Activated CD4-positive, alpha-beta T cell treated with anti-CD3 and anti-CD28 coated beads, Interleukin-2, amount 10 ng/mL, durations not matched to agents 7 days and 5 days (primary cell): Measurements from ENCODE around the gene PGBD5. TPM values are rescaled to one million over a fixed set of nuclear protein-coding genes. Genes with fewer than 3 reads are reported as not detected.

Experiments used
- CTCF ChIA-PET: fragments of 350-600 bp; sonication (Branson Sonifier 250); formaldehyde crosslinking; loops from one replicate; lab custom pipeline; 2021; ENCODE audit warnings: antibody characterized with exemption; lab: Charles Lee
- POLR2A ChIA-PET: fragments of 350-600 bp; sonication (Branson Sonifier 250); formaldehyde crosslinking; loops from one replicate; lab custom pipeline; 2021; ENCODE audit warnings: antibody characterized with exemption; lab: Charles Lee
- DNase-seq: peaks from one replicate; pipeline ENCODE4 v3.0.0-alpha.2; 2020
- H3K27ac Mint-ChIP-seq: one replicate; pipeline ENCODE4 v1.8.0; 2021; ENCODE audit warnings: mild to moderate bottlenecking, moderate library complexity, mixed read lengths
- H3K27me3 Mint-ChIP-seq: one replicate; pipeline ENCODE4 v1.8.0; 2021; ENCODE audit warnings: mixed read lengths
- H3K36me3 Mint-ChIP-seq: one replicate; pipeline ENCODE4 v1.8.0; 2021; ENCODE audit warnings: low read depth, mixed read lengths
- H3K4me1 Mint-ChIP-seq: one replicate; pipeline ENCODE4 v1.8.0; 2021; ENCODE audit warnings: mixed read lengths
- H3K4me3 Mint-ChIP-seq: one replicate; pipeline ENCODE4 v1.8.0; 2021; ENCODE audit warnings: mild to moderate bottlenecking, moderate library complexity, mixed read lengths
- H3K9me3 Mint-ChIP-seq: one replicate; pipeline ENCODE4 v1.8.0; 2021; ENCODE audit warnings: mixed read lengths
- total RNA-seq, 2 experiments: library from RNA; stranded (reverse); gene quantifications; one replicate each; pipeline ENCODE4 v1.2.3, GENCODE V29; 2021

PGBD5 gene
- total RNA-seq, 2 experiments from 2014 or later = not detected

- Mint-ChIP-seq H3K36me3 (no peaks in the 10 kb centered on the region), H3K27me3 (no peaks in the 10 kb centered on the region), H3K4me3 (no peak overlapping the region), H3K9me3 (no peaks in the 10 kb centered on the region), H3K27ac (no peak overlapping the region), H3K4me1 (no peaks in the 10 kb centered on the region)
- ChIA-PET POLR2A (no interaction called here), CTCF (no interaction called here)
- DNase-seq = no peak
Measured at GRCh38 chr1:230387876-230388275, 38.3 kb downstream of the PGBD5 start.

- H3K4me1 Mint-ChIP-seq = no peaks in the 10 kb centered on the region
- no peak overlapping the region for H3K4me3 Mint-ChIP-seq
- ChIA-PET CTCF (no interaction called here), POLR2A (no interaction called here)
- DNase-seq = no peak
- H3K27me3 Mint-ChIP-seq = no peaks in the 10 kb centered on the region
- H3K27ac Mint-ChIP-seq = no peak overlapping the region
- no peaks in the 10 kb centered on the region for H3K9me3 Mint-ChIP-seq
- H3K36me3 Mint-ChIP-seq = no peaks in the 10 kb centered on the region
Measured at GRCh38 chr1:230387296-230387695, 38.8 kb downstream of the PGBD5 start.

- Mint-ChIP-seq H3K4me3 (no peak overlapping the region), H3K27me3 (no peaks in the 10 kb centered on the region), H3K4me1 (no peaks in the 10 kb centered on the region), H3K9me3 (no peaks in the 10 kb centered on the region), H3K36me3 (no peaks in the 10 kb centered on the region), H3K27ac (no peak overlapping the region)
- no peak for DNase-seq
- CTCF ChIA-PET = no interaction called here
- POLR2A ChIA-PET = no interaction called here
Measured at GRCh38 chr1:230386637-230387262, 39.4 kb downstream of the PGBD5 start.

- CTCF ChIA-PET = no interaction called here
- H3K9me3 Mint-ChIP-seq = no peaks in the 10 kb centered on the region
- POLR2A ChIA-PET = no interaction called here
- no peaks in the 10 kb centered on the region for H3K4me1 Mint-ChIP-seq
- DNase-seq = no peak
- H3K27ac Mint-ChIP-seq = no peak overlapping the region
- no peak overlapping the region for H3K4me3 Mint-ChIP-seq
- H3K27me3 Mint-ChIP-seq = peaks cover 2% of the 10 kb centered on the region
- H3K36me3 Mint-ChIP-seq = no peaks in the 10 kb centered on the region
Measured at GRCh38 chr1:230385930-230386329, 40.2 kb downstream of the PGBD5 start.

- ChIA-PET CTCF (no interaction called here), POLR2A (no interaction called here)
- Mint-ChIP-seq H3K9me3 (no peaks in the 10 kb centered on the region), H3K27ac (no peak overlapping the region), H3K4me1 (no peaks in the 10 kb centered on the region), H3K4me3 (no peak overlapping the region), H3K27me3 (peaks cover 2% of the 10 kb centered on the region), H3K36me3 (no peaks in the 10 kb centered on the region)
- no peak for DNase-seq
Measured at GRCh38 chr1:230385158-230385450, 41.0 kb downstream of the PGBD5 start.

- ChIA-PET POLR2A (no interaction called here), CTCF (no interaction called here)
- Mint-ChIP-seq H3K4me3 (no peak overlapping the region), H3K9me3 (peaks cover 4% of the 10 kb centered on the region), H3K36me3 (peaks cover under 1% of the 10 kb centered on the region), H3K4me1 (no peaks in the 10 kb centered on the region), H3K27ac (no peak overlapping the region), H3K27me3 (peaks cover 2% of the 10 kb centered on the region)
- DNase-seq = no peak
Measured at GRCh38 chr1:230384380-230385157, 41.6 kb downstream of the PGBD5 start.

- Mint-ChIP-seq H3K9me3 (peaks cover 10% of the 10 kb centered on the region), H3K4me1 (no peaks in the 10 kb centered on the region), H3K36me3 (peaks cover 5% of the 10 kb centered on the region), H3K27ac (no peak overlapping the region), H3K27me3 (peaks cover 2% of the 10 kb centered on the region), H3K4me3 (no peak overlapping the region)
- DNase-seq = no peak
- CTCF ChIA-PET = interaction anchor here (0.6 kb wide), 1 partner anchor 12 kb away, joined by 4 read pairs; no protein-coding TSS in a partner anchor
- POLR2A ChIA-PET = no interaction called here
Measured at GRCh38 chr1:230383425-230383824, 42.7 kb downstream of the PGBD5 start.

GRCh38 chr1:230382001-230382491 is 44.1 kb downstream of the PGBD5 start:
- Mint-ChIP-seq H3K36me3 (peaks cover 5% of the 10 kb centered on the region), H3K27me3 (peaks cover 2% of the 10 kb centered on the region), H3K4me1 (no peaks in the 10 kb centered on the region), H3K9me3 (peaks cover 10% of the 10 kb centered on the region), H3K4me3 (no peak overlapping the region), H3K27ac (no peak overlapping the region)
- DNase-seq = no peak
- ChIA-PET CTCF (no interaction called here), POLR2A (no interaction called here)

GRCh38 chr1:230381585-230381984 is 44.5 kb downstream of the PGBD5 start:
- peaks cover 5% of the 10 kb centered on the region for H3K36me3 Mint-ChIP-seq
- POLR2A ChIA-PET = no interaction called here
- peaks cover 2% of the 10 kb centered on the region for H3K27me3 Mint-ChIP-seq
- no peak overlapping the region for H3K4me3 Mint-ChIP-seq
- CTCF ChIA-PET = no interaction called here
- no peak overlapping the region for H3K27ac Mint-ChIP-seq
- no peaks in the 10 kb centered on the region for H3K4me1 Mint-ChIP-seq
- no peak for DNase-seq
- H3K9me3 Mint-ChIP-seq = peaks cover 10% of the 10 kb centered on the region

- peaks cover 5% of the 10 kb centered on the region for H3K36me3 Mint-ChIP-seq
- ChIA-PET CTCF (no interaction called here), POLR2A (no interaction called here)
- H3K9me3 Mint-ChIP-seq = peaks cover 10% of the 10 kb centered on the region
- H3K27ac Mint-ChIP-seq = no peak overlapping the region
- no peak overlapping the region for H3K4me3 Mint-ChIP-seq
- DNase-seq = no peak
- peaks cover 2% of the 10 kb centered on the region for H3K27me3 Mint-ChIP-seq
- H3K4me1 Mint-ChIP-seq = no peaks in the 10 kb centered on the region
Measured at GRCh38 chr1:230381049-230381467, 45.1 kb downstream of the PGBD5 start.

GRCh38 chr1:230379928-230380327 is 46.2 kb downstream of the PGBD5 start:
- Mint-ChIP-seq H3K27me3 (peaks cover 4% of the 10 kb centered on the region), H3K36me3 (peaks cover 5% of the 10 kb centered on the region), H3K27ac (no peak overlapping the region), H3K4me1 (no peaks in the 10 kb centered on the region), H3K9me3 (peaks cover 10% of the 10 kb centered on the region), H3K4me3 (no peak overlapping the region)
- ChIA-PET CTCF (interaction anchor here (0.6 kb wide), 1 partner anchor 65 kb away, joined by 3 read pairs; no protein-coding TSS in a partner anchor), POLR2A (no interaction called here)
- no peak for DNase-seq

- Mint-ChIP-seq H3K27ac (no peak overlapping the region), H3K9me3 (peaks cover 10% of the 10 kb centered on the region), H3K27me3 (peaks cover 7% of the 10 kb centered on the region), H3K4me3 (no peak overlapping the region), H3K4me1 (no peaks in the 10 kb centered on the region), H3K36me3 (peaks cover 5% of the 10 kb centered on the region)
- ChIA-PET CTCF (no interaction called here), POLR2A (no interaction called here)
- DNase-seq = no peak
Measured at GRCh38 chr1:230379462-230379861, 46.7 kb downstream of the PGBD5 start.

GRCh38 chr1:230377851-230378250 is 48.3 kb downstream of the PGBD5 start:
- Mint-ChIP-seq H3K4me3 (no peak overlapping the region), H3K9me3 (peaks cover 10% of the 10 kb centered on the region), H3K36me3 (peaks cover 5% of the 10 kb centered on the region), H3K27me3 (peaks cover 7% of the 10 kb centered on the region), H3K4me1 (no peaks in the 10 kb centered on the region), H3K27ac (no peak overlapping the region)
- DNase-seq = no peak
- ChIA-PET POLR2A (no interaction called here), CTCF (no interaction called here)
